Adrenal gland (tissue), 5 donors: ENCODE results near the gene TOP2A.
A peak's percentile ranks its signal among the peaks of the same experiment; 100 is the strongest.

ENCODE experiments used
- CTCF ChIP-seq, 6 experiments: fragments of 450-650 bp in 4 of 6; fragments of 200-600 bp in 2 of 6; sonication (generic) in 1 of 6; IDR thresholded peaks; 1 replicate in 5 of 6; 2 replicates in 1 of 6; pipeline versions ENCODE4 v1.5.1 to v1.8.0; 2016 to 2021; ENCODE audit warnings: antibody characterized with exemption in 6 of 6, mild to moderate bottlenecking in 2 of 6, moderate library complexity in 1 of 6
- POLR2A ChIP-seq, 2 donors: fragments of 450-650 bp; IDR thresholded peaks; one replicate each; pipeline ENCODE4 v1.6.1; 2017; ENCODE audit warnings: antibody characterized with exemption in 2 of 2, mild to moderate bottlenecking in 2 of 2, moderate library complexity in 1 of 2
- donor health status: DM: no; HTN: no; CAD: no.

- TF ChIP-seq POLR2A (IDR thresholded peaks at IDR 0.05), result no peak
- TF ChIP-seq CTCF (IDR thresholded peaks at IDR 0.05), result peak; percentile 30 to 72 (median 64)
These were observed 2.3 kb downstream of the TOP2A start for GRCh38 chr17:40415390-40415789.
